Nephron (organoid): ENCODE data around the gene OBSCN.

Experiments
- H3K27ac Mint-ChIP-seq, 3 experiments: 2 replicates each; pipeline ENCODE4 v1.8.0; 2020; ENCODE audit warnings: mixed read lengths in 3 of 3, mild to moderate bottlenecking in 2 of 3, moderate library complexity in 1 of 3
- H3K27me3 Mint-ChIP-seq: 2 replicates; pipeline ENCODE4 v1.8.0; 2021; ENCODE audit warnings: low read depth, mild to moderate bottlenecking, moderate library complexity, mixed read lengths
- H3K36me3 Mint-ChIP-seq: 2 replicates; pipeline ENCODE4 v1.8.0; 2020; ENCODE audit warnings: low read depth, mixed read lengths
- H3K4me1 Mint-ChIP-seq: 2 replicates; pipeline ENCODE4 v1.8.0; 2020; ENCODE audit warnings: mixed read lengths
- H3K4me3 Mint-ChIP-seq, 3 experiments: 2 replicates each; pipeline ENCODE4 v1.8.0; 2020; ENCODE audit warnings: mild to moderate bottlenecking in 3 of 3, mixed read lengths in 3 of 3, moderate library complexity in 2 of 3
- H3K9me3 Mint-ChIP-seq: 2 replicates; pipeline ENCODE4 v1.8.0; 2020; ENCODE audit warnings: mixed read lengths
- CTCF ChIP-seq, 3 experiments: fragments of 200-600 bp; sonication (generic); IDR thresholded peaks; one replicate each; pipeline ENCODE4 v1.5.0; 2021; ENCODE audit warnings: antibody characterized with exemption in 3 of 3; ENCODE audit not compliant: unreplicated experiment in 3 of 3

OBSCN gene

GRCh38 chr1:228312136-228312764, 104.4 kb downstream of the OBSCN start:
- H3K27me3 Mint-ChIP-seq = no peaks in the 10 kb centered on the region
- H3K4me1 Mint-ChIP-seq = no peaks in the 10 kb centered on the region
- H3K27ac Mint-ChIP-seq = no peak overlapping the region
- H3K4me3 Mint-ChIP-seq = no peak overlapping the region
- peaks cover 6% of the 10 kb centered on the region for H3K9me3 Mint-ChIP-seq
- H3K36me3 Mint-ChIP-seq = peaks cover 5% of the 10 kb centered on the region
- no peak for TF ChIP-seq CTCF (IDR thresholded peaks at IDR 0.05; ENCODE audit: unreplicated experiment in 3 of 3)

GRCh38 chr1:228313536-228314277, 105.9 kb downstream of the OBSCN start:
- Mint-ChIP-seq H3K9me3 (peaks cover 6% of the 10 kb centered on the region), H3K27ac (no peak overlapping the region), H3K4me1 (no peaks in the 10 kb centered on the region), H3K36me3 (peaks cover 2% of the 10 kb centered on the region), H3K4me3 (no peak overlapping the region), H3K27me3 (no peaks in the 10 kb centered on the region)
- no peak for TF ChIP-seq CTCF (IDR thresholded peaks at IDR 0.05; ENCODE audit: unreplicated experiment in 3 of 3)

- Mint-ChIP-seq H3K27me3 (no peaks in the 10 kb centered on the region), H3K36me3 (no peaks in the 10 kb centered on the region), H3K4me1 (no peaks in the 10 kb centered on the region)
Observed at GRCh38 chr1:228314315-228314657, 106.4 kb downstream of the OBSCN start.

GRCh38 chr1:228314658-228315483, 107.0 kb downstream of the OBSCN start:
- no peaks in the 10 kb centered on the region for H3K4me1 Mint-ChIP-seq
- peaks cover 6% of the 10 kb centered on the region for H3K9me3 Mint-ChIP-seq
- H3K27me3 Mint-ChIP-seq = no peaks in the 10 kb centered on the region
- H3K36me3 Mint-ChIP-seq = no peaks in the 10 kb centered on the region
- H3K27ac Mint-ChIP-seq = no peak overlapping the region
- no peak for TF ChIP-seq CTCF (IDR thresholded peaks at IDR 0.05; ENCODE audit: unreplicated experiment in 3 of 3)
- H3K4me3 Mint-ChIP-seq = no peak overlapping the region

More at GRCh38 chr1:228314315-228314657, 106.4 kb downstream of the OBSCN start:
- peaks cover 6% of the 10 kb centered on the region for H3K9me3 Mint-ChIP-seq
- TF ChIP-seq CTCF (IDR thresholded peaks at IDR 0.05; ENCODE audit: unreplicated experiment in 3 of 3) = no peak
- H3K4me3 Mint-ChIP-seq = no peak overlapping the region
- no peak overlapping the region for H3K27ac Mint-ChIP-seq

- no peaks in the 10 kb centered on the region for H3K4me1 Mint-ChIP-seq
- no peak overlapping the region for H3K27ac Mint-ChIP-seq
- H3K4me3 Mint-ChIP-seq = no peak overlapping the region
- TF ChIP-seq CTCF (IDR thresholded peaks at IDR 0.05; ENCODE audit: unreplicated experiment in 3 of 3) = no peak
- no peaks in the 10 kb centered on the region for H3K36me3 Mint-ChIP-seq
- H3K27me3 Mint-ChIP-seq = no peaks in the 10 kb centered on the region
- peaks cover 6% of the 10 kb centered on the region for H3K9me3 Mint-ChIP-seq
Observed at GRCh38 chr1:228315484-228315944, 107.7 kb downstream of the OBSCN start.
